K562 (cell line): ENCODE data around the gene MMGT1. TPM values are rescaled to one million over a fixed set of nuclear protein-coding genes. Genes with fewer than 3 reads are reported as not detected.

Experiments
- ATAC-seq: fragments of 200-7000 bp; cut with Tn5 transposase; 3 replicates; pipeline ENCODE4 v1.9.1; 2020; ENCODE audit warnings: moderate library complexity
- BruUV-seq: library from RNA; stranded (reverse); fragments of 400-500 nt; replicated peaks from 2 replicates; lab custom pipeline; 2021; lab: Mats Ljungman, UMichigan
- CTCF ChIA-PET: fragments of 300-600 bp; formaldehyde crosslinking; extraction: SDS; loops from one replicate; lab custom pipeline; 2021; ENCODE audit warnings: low intra/inter-chr PET ratio; lab: Yijun Ruan, JAX
- POLR2A ChIA-PET: fragments of 300-600, 350-650 bp; sonication (Branson Sonifier 250); formaldehyde crosslinking; extraction: SDS; loops from one replicate; lab custom pipeline; 2021; ENCODE audit warnings: antibody characterized with exemption, inconsistent platforms; lab: Yijun Ruan, JAX
- DNase-seq, 4 experiments: peaks; one replicate each; pipeline versions ENCODE4 v3.0.0 to v3.0.0-alpha.2; 2011 to 2018; ENCODE audit warnings: low spot score in 3 of 4, mixed read lengths in 3 of 4; ENCODE audit errors: extremely low read depth in 1 of 4
- FAIRE-seq: peaks from 2 replicates; lab custom pipeline; 2011; peaks lifted over from hg19 to GRCh38; lab: Jason Lieb, UNC
- H2AFZ ChIP-seq: 2 replicates; pipeline ENCODE4 v1.6.0; 2011; ENCODE audit warnings: low read depth, low read length, control low read depth, inconsistent platforms
- H3K27ac ChIP-seq: fragments of 200-600 bp; 3 replicates; pipeline ENCODE4 v1.8.0; 2011; ENCODE audit warnings: low read depth, mild to moderate bottlenecking, control low read depth, inconsistent platforms, low read length, moderate library complexity, mixed read lengths; ENCODE audit errors: extremely low read depth
- H3K27me3 ChIP-seq, 2 experiments: fragments of 300-600 bp in 1 of 2; 2 replicates in 1 of 2; 3 replicates in 1 of 2; pipeline versions ENCODE4 v1.6.0 to v1.8.0; 2011; ENCODE audit warnings: inconsistent platforms in 2 of 2, low read length in 2 of 2, mild to moderate bottlenecking in 1 of 2, mixed read lengths in 1 of 2, moderate library complexity in 1 of 2; ENCODE audit not compliant: control insufficient read depth in 2 of 2, insufficient read depth in 2 of 2
- H3K36me3 ChIP-seq: fragments of 300-600 bp; 3 replicates; pipeline ENCODE4 v1.8.0; 2011; ENCODE audit warnings: mild to moderate bottlenecking, low read length, inconsistent platforms; ENCODE audit not compliant: control insufficient read depth, insufficient read depth
- H3K4me1 ChIP-seq, 2 experiments: fragments of 200-600 bp in 1 of 2; replicated peaks in 1 of 2; 2 replicates in 1 of 2; 3 replicates in 1 of 2; pipeline versions ENCODE4 v1.5.1 to v1.8.0; 2011; ENCODE audit warnings: inconsistent platforms in 2 of 2, low read length in 2 of 2, mild to moderate bottlenecking in 1 of 2, mixed read lengths in 1 of 2, moderate library complexity in 1 of 2; ENCODE audit not compliant: control insufficient read depth in 2 of 2, insufficient read depth in 2 of 2
- H3K4me2 ChIP-seq: 2 replicates; pipeline ENCODE4 v1.6.1; 2011; ENCODE audit warnings: low read length, control low read depth, inconsistent platforms, mixed read lengths; ENCODE audit not compliant: insufficient read depth
- H3K4me3 ChIP-seq: fragments of 200-600 bp; sonication (generic), shearing (Covaris generic); 2 replicates; pipeline ENCODE4 v1.5.1; 2016; ENCODE audit warnings: control low read depth, inconsistent platforms
- H3K79me2 ChIP-seq: fragments of 200-600 bp; 3 replicates; pipeline ENCODE4 v1.8.0; 2011; ENCODE audit warnings: low read length, inconsistent platforms; ENCODE audit not compliant: control insufficient read depth, insufficient read depth
- H3K9ac ChIP-seq, 2 experiments: 2 replicates each; pipeline versions ENCODE4 v1.6.0 to v1.6.1; 2011; ENCODE audit warnings: low read depth in 2 of 2, low read length in 2 of 2, control low read depth in 1 of 2, inconsistent platforms in 1 of 2, mild to moderate bottlenecking in 1 of 2, mixed read lengths in 1 of 2; ENCODE audit not compliant: insufficient read depth in 1 of 2
- H3K9me1 ChIP-seq: one replicate; pipeline ENCODE4 v1.6.0; 2011; ENCODE audit warnings: inconsistent platforms, mild to moderate bottlenecking, low read length, moderate library complexity; ENCODE audit not compliant: control insufficient read depth, insufficient read depth
- H3K9me3 ChIP-seq: replicated peaks from 2 replicates; pipeline ENCODE4 v1.5.1; 2011; ENCODE audit warnings: low read depth, low read length, inconsistent platforms; ENCODE audit not compliant: control insufficient read depth, insufficient read depth
- H4K20me1 ChIP-seq: replicated peaks from 2 replicates; pipeline ENCODE4 v1.6.1; 2011; ENCODE audit warnings: low read length, inconsistent platforms, mixed read lengths; ENCODE audit not compliant: control insufficient read depth, insufficient read depth
- CXXC5 ChIP-seq: fragments of 250-450 bp; sonication (Bioruptor Pico); IDR thresholded peaks from 2 replicates; pipeline ENCODE4 v1.8.0; 2022; ENCODE audit warnings: inconsistent platforms, mild to moderate bottlenecking, moderate library complexity
- KLF6 ChIP-seq: fragments of 250-450 bp; sonication (Bioruptor Pico); IDR thresholded peaks from 2 replicates; pipeline ENCODE4 v1.4.0; 2020; ENCODE audit warnings: mild to moderate bottlenecking, moderate library complexity, borderline replicate concordance
- PRDM10 ChIP-seq: fragments of 450-650 bp; IDR thresholded peaks from 2 replicates; pipeline ENCODE4 v1.6.1; 2018; ENCODE audit not compliant: partially characterized antibody
- PREB ChIP-seq: sonication (generic); formaldehyde crosslinking; IDR thresholded peaks from 2 replicates; pipeline ENCODE4 v1.8.1; 2023; ENCODE audit warnings: mild to moderate bottlenecking, missing genetic modification reagents
- U2AF2 ChIP-seq: fragments of 200-400 bp; formaldehyde crosslinking; optimal IDR thresholded peaks from 2 replicates; pipeline ENCODE3; 2017; ENCODE audit warnings: low read depth, mild to moderate bottlenecking, low read length
- ZBTB7A ChIP-seq: IDR thresholded peaks from 2 replicates; pipeline ENCODE4 v1.6.1; 2011; ENCODE audit warnings: low read depth, mild to moderate bottlenecking, low read length, moderate library complexity, borderline replicate concordance; ENCODE audit not compliant: control insufficient read depth
- ZBTB8A ChIP-seq: fragments of 450-650 bp; IDR thresholded peaks from 2 replicates; pipeline ENCODE4 v1.6.1; 2018; ENCODE audit warnings: mild to moderate bottlenecking, moderate library complexity; ENCODE audit not compliant: partially characterized antibody
- WGBS: fragments of 100-300 bp; shearing (Covaris generic); methylation state at CpG from one replicate; pipeline ENCODE4 v1.1.6; 2016; ENCODE audit warnings: low coverage, mixed read lengths; ENCODE audit not compliant: insufficient coverage; ENCODE audit errors: missing lambda C conversion rate; 5-methylcytosine and 5-hydroxymethylcytosine counted together
- in situ Hi-C: fragments of 300-500 bp; cut with MboI; formaldehyde crosslinking; loops from 4 replicates; pipeline ENCODE4 v1.15.0; 2018; ENCODE audit warnings: inconsistent platforms, mixed read lengths
- intact Hi-C: fragments of 100-400 bp; cut with micrococcal nuclease; formaldehyde crosslinking; loops from 2 replicates; pipeline ENCODE4 v1.14.2; 2022
- polyA plus RNA-seq, 8 experiments: library from polyadenylated mRNA; depleted of rRNA in 4 of 8; stranded (reverse) in 5 of 8; unstranded in 3 of 8; fragments of >200 nt; fragmentation: Nextera tagmentation in 2 of 8; fragmentation: Illumina TruSeq in 1 of 8; extraction: Ambion mirVana in 2 of 8; extraction: Trizol in 1 of 8; gene quantifications; 2 replicates each; pipeline versions ENCODE4 v1.2.1 to v1.2.3, GENCODE V29; 2011 to 2014; ENCODE audit warnings: inconsistent platforms in 1 of 8, missing spikeins in 1 of 8
- total RNA-seq, 7 experiments: library from RNA; depleted of rRNA in 6 of 7; stranded (reverse); fragments of >200 nt in 6 of 7; fragmentation: Illumina TruSeq in 2 of 7; extraction: Trizol in 2 of 7; gene quantifications; 2 replicates each; pipeline versions ENCODE4 v1.2.1 to v1.2.3, GENCODE V29; 2011 to 2021; ENCODE audit warnings: low replicate concordance in 1 of 7

Gene MMGT1
- total and polyA plus RNA-seq, 9 of the 15 experiments (the other 6 are each of a cell fraction or from before 2014, with no cell fraction given), result 11.3 to 25.4 (median 22.5) TPM

- FAIRE-seq (no peak), ATAC-seq (peak; percentile 11), DNase-seq (peak; percentile 9 to 12 (median 12))
- in situ Hi-C loops, result no loop called here
- Histone ChIP-seq H3K4me2 (peak overlapping the region; percentile 88), H3K79me2 (peaks cover 33% of the 10 kb centered on the region), H4K20me1 (no peaks in the 10 kb centered on the region), H3K4me1 (peaks cover 7 to 34% of the 10 kb centered on the region in 2 experiments), H3K27me3 (no peaks in the 10 kb centered on the region), H3K9me1 (no peaks in the 10 kb centered on the region), H3K36me3 (no peaks in the 10 kb centered on the region), H3K27ac (peak overlapping the region; percentile 71), H3K4me3 (peak overlapping the region; percentile 82), H3K9me3 (no peaks in the 10 kb centered on the region), H2AFZ (peak overlapping the region; percentile 94), H3K9ac (peak overlapping the region; percentile 76 to 98)
- no peak for TF ChIP-seq ZBTB8A
- TF ChIP-seq ZBTB7A, result 0 out of 2 replicates have a peak, but pooled peaks have one; percentile 8
- TF ChIP-seq CXXC5 (CRISPR knock-in tag), result no peak
- no peak for TF ChIP-seq PRDM10
- TF ChIP-seq U2AF2, result no peak
- TF ChIP-seq PREB (CRISPR knock-in tag), result no peak
- no peak for TF ChIP-seq KLF6 (CRISPR knock-in tag)
- intact Hi-C loops, result no loop called here
- CTCF ChIA-PET, result no interaction called here
- POLR2A ChIA-PET, result no interaction called here
- BruUV-seq, result no TSS peak
- WGBS, result 0% methylated on average over 5 of the region's 15 CpGs
Observed at GRCh38 chrX:135985973-135986310, 12.2 kb upstream of the MMGT1 start.
